Keratinocyte (primary cell): ENCODE data around the gene LRP1B. TPM values are rescaled to one million over a fixed set of nuclear protein-coding genes. Genes with fewer than 3 reads are reported as not detected.

Experiments
- DNase-seq: peaks from one replicate; pipeline ENCODE4 v3.0.0-alpha.2; 2011; ENCODE audit warnings: low read depth, missing footprints, low spot score
- FAIRE-seq: peaks from 2 replicates; lab custom pipeline; 2011; peaks lifted over from hg19 to GRCh38; lab: Jason Lieb, UNC
- H2AFZ ChIP-seq: 2 replicates; pipeline ENCODE4 v1.6.0; 2012; ENCODE audit warnings: low read length, control low read depth, inconsistent platforms; ENCODE audit not compliant: control insufficient read depth
- H3K27ac ChIP-seq: 2 replicates; pipeline ENCODE4 v1.5.1; 2011; ENCODE audit warnings: low read length; ENCODE audit not compliant: control insufficient read depth, insufficient read depth
- H3K27me3 ChIP-seq: 3 replicates; pipeline ENCODE4 v1.6.0; 2011; ENCODE audit warnings: low read length; ENCODE audit not compliant: control insufficient read depth, insufficient read depth; ENCODE audit errors: extremely low read depth
- H3K36me3 ChIP-seq, 2 experiments: 2 replicates in 1 of 2; 3 replicates in 1 of 2; pipeline ENCODE4 v1.5.1; 2011; ENCODE audit warnings: low read length in 2 of 2, mild to moderate bottlenecking in 1 of 2; ENCODE audit not compliant: control insufficient read depth in 2 of 2, insufficient read depth in 2 of 2; ENCODE audit errors: extremely low read depth in 1 of 2
- H3K4me1 ChIP-seq: 3 replicates; pipeline ENCODE4 v1.5.1; 2011; ENCODE audit warnings: low read length; ENCODE audit not compliant: control insufficient read depth, insufficient read depth; ENCODE audit errors: extremely low read depth
- H3K4me2 ChIP-seq: 3 replicates; pipeline ENCODE4 v1.6.0; 2011; ENCODE audit warnings: low read depth, low read length; ENCODE audit not compliant: control insufficient read depth, insufficient read depth; ENCODE audit errors: extremely low read depth
- H3K4me3 ChIP-seq, 3 experiments: fragments of 200-600 bp in 1 of 3; sonication (generic) in 1 of 3; 2 replicates in 2 of 3; 3 replicates in 1 of 3; pipeline ENCODE4 v1.5.1; 2011 to 2016; ENCODE audit warnings: low read length in 3 of 3, mild to moderate bottlenecking in 3 of 3, control low read depth in 2 of 3, inconsistent platforms in 1 of 3, low read depth in 1 of 3, mixed read lengths in 1 of 3, mixed run types in 1 of 3, moderate library complexity in 1 of 3; ENCODE audit not compliant: control insufficient read depth in 2 of 3, insufficient read depth in 2 of 3; ENCODE audit errors: extremely low read depth in 1 of 3
- H3K79me2 ChIP-seq: 2 replicates; pipeline ENCODE4 v1.6.0; 2012; ENCODE audit warnings: low read length; ENCODE audit not compliant: control insufficient read depth, insufficient read depth
- H3K9ac ChIP-seq: 3 replicates; pipeline ENCODE4 v1.6.0; 2011; ENCODE audit warnings: low read length; ENCODE audit not compliant: control insufficient read depth, insufficient read depth; ENCODE audit errors: extremely low read depth
- H3K9me1 ChIP-seq: 3 replicates; pipeline ENCODE4 v1.6.0; 2011; ENCODE audit warnings: low read length; ENCODE audit not compliant: control insufficient read depth, insufficient read depth; ENCODE audit errors: extremely low read depth
- H3K9me3 ChIP-seq: 2 replicates; pipeline ENCODE4 v1.5.1; 2012; ENCODE audit warnings: low read depth, low read length; ENCODE audit not compliant: control insufficient read depth
- H4K20me1 ChIP-seq: 3 replicates; pipeline ENCODE4 v1.6.0; 2011; ENCODE audit warnings: low read length; ENCODE audit not compliant: control insufficient read depth, insufficient read depth; ENCODE audit errors: extremely low read depth
- EZH2 ChIP-seq: IDR thresholded peaks from one replicate; pipeline ENCODE4 v1.6.1; 2012; ENCODE audit warnings: inconsistent platforms, mild to moderate bottlenecking, low read length, moderate library complexity
- dilution Hi-C: fragments of 300-500 bp; cut with MboI; formaldehyde crosslinking; loops from one replicate; pipeline ENCODE4 v1.7.0; 2020; ENCODE audit warnings: low sequenced_read_pairs; ENCODE audit not compliant: extremely low pct_ligation_motif_present
- polyA plus RNA-seq, 5 experiments: library from polyadenylated mRNA; depleted of rRNA in 3 of 5; stranded (reverse) in 3 of 5; stranded (forward) in 1 of 5; unstranded in 1 of 5; fragments of >200 nt; gene quantifications; 1 replicate in 1 of 5; 2 replicates in 3 of 5; 3 replicates in 1 of 5; pipeline versions ENCODE4 v1.2.1 to v1.2.3, GENCODE V29; 2011 to 2012; ENCODE audit warnings: missing spikeins in 2 of 5, low read depth in 1 of 5, low replicate concordance in 1 of 5
- TF ChIP-seq, protein P1 (sequence below), 3 experiments: IDR thresholded peaks in 1 of 3; conservative IDR thresholded peaks in 1 of 3; optimal IDR thresholded peaks in 1 of 3; 2 replicates in 2 of 3; 3 replicates in 1 of 3; pipeline versions ENCODE3 to v1.5.1; 2011; ENCODE audit warnings: low read length in 3 of 3, mild to moderate bottlenecking in 3 of 3, moderate library complexity in 2 of 3, control low read depth in 1 of 3, inconsistent platforms in 1 of 3; ENCODE audit not compliant: insufficient read depth in 2 of 3; ENCODE audit errors: extremely low read depth in 1 of 3

Gene LRP1B
- polyA plus RNA-seq, 1 donor (not counting 4 experiments of a cell fraction or from before 2014, with no cell fraction given) = not detected

DNA sequence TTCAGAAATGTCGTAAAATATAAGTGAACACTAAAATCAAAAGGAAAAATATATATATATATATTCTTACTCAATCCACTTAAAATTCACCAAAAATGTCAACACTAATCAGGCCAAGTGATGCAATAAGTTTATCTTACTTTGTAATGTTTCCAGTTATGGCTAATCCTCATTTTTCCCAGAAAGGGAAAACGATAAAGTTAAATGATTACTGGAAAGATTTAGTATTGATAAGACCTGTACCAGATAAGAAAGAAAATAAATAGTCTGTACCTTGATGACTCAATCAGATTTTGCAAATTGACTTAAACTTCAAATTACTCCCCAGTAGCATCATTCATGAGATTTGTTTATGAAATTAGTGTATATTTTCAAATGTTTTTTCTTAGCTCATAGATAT, 407.0 kb downstream of the LRP1B start:
- Histone ChIP-seq H2AFZ (no peak overlapping the region), H3K4me3 (no peak overlapping the region), H3K4me1 (no peaks in the 10 kb centered on the region), H3K4me2 (no peak overlapping the region), H3K9ac (no peak overlapping the region), H3K36me3 (no peaks in the 10 kb centered on the region), H3K27me3 (no peaks in the 10 kb centered on the region), H3K9me1 (no peaks in the 10 kb centered on the region), H3K9me3 (no peaks in the 10 kb centered on the region), H3K27ac (no peak overlapping the region), H4K20me1 (no peaks in the 10 kb centered on the region), H3K79me2 (no peaks in the 10 kb centered on the region)
- DNase-seq (no peak), FAIRE-seq (no peak)
- TF ChIP-seq, protein P1, sequence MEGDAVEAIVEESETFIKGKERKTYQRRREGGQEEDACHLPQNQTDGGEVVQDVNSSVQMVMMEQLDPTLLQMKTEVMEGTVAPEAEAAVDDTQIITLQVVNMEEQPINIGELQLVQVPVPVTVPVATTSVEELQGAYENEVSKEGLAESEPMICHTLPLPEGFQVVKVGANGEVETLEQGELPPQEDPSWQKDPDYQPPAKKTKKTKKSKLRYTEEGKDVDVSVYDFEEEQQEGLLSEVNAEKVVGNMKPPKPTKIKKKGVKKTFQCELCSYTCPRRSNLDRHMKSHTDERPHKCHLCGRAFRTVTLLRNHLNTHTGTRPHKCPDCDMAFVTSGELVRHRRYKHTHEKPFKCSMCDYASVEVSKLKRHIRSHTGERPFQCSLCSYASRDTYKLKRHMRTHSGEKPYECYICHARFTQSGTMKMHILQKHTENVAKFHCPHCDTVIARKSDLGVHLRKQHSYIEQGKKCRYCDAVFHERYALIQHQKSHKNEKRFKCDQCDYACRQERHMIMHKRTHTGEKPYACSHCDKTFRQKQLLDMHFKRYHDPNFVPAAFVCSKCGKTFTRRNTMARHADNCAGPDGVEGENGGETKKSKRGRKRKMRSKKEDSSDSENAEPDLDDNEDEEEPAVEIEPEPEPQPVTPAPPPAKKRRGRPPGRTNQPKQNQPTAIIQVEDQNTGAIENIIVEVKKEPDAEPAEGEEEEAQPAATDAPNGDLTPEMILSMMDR (optimal IDR thresholded peaks at IDR 0.05 in 1 of 3, IDR thresholded peaks at IDR 0.05 in 1 of 3, conservative IDR thresholded peaks at IDR 0.05 in 1 of 3; ENCODE audit: extremely low read depth in 1 of 3, insufficient read depth in 2 of 3, low read length in 3 of 3) = no peak
- TF ChIP-seq EZH2 = no peak
- dilution Hi-C loops = no loop called here

DNA sequence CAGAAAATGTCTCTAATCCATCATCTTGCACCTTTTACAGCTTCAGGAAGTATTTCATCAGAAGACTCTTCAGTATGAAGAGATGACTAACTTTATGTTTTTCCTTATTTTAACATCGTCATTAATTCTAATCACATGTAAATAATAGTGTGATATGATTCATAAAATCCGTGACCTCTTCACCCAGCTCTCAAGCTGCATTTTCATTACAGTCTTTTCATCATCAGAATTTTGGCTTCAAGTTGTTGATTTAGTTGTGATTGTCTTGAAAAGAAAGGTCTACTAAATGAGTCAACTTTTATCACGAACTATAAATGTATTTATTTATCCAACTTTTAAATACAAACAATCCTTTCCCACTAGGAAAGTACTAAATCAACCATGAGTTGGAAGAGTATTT, 410.3 kb downstream of the LRP1B start:
- TF ChIP-seq, protein P1 (optimal IDR thresholded peaks at IDR 0.05 in 1 of 3, IDR thresholded peaks at IDR 0.05 in 1 of 3, conservative IDR thresholded peaks at IDR 0.05 in 1 of 3; ENCODE audit: extremely low read depth in 1 of 3, insufficient read depth in 2 of 3, low read length in 3 of 3) = no peak
- no peak for FAIRE-seq
- DNase-seq = no peak

More for the DNA sequence above, 410.3 kb downstream of the LRP1B start:
- H3K36me3 ChIP-seq = no peaks in the 10 kb centered on the region
- no peak overlapping the region for H3K27ac ChIP-seq
- H3K27me3 ChIP-seq = no peaks in the 10 kb centered on the region
- dilution Hi-C loops = no loop called here
- H3K4me1 ChIP-seq = no peaks in the 10 kb centered on the region
- no peaks in the 10 kb centered on the region for H3K9me1 ChIP-seq
- H3K9ac ChIP-seq = no peak overlapping the region
- no peaks in the 10 kb centered on the region for H3K79me2 ChIP-seq
- H3K4me2 ChIP-seq = no peak overlapping the region
- no peak overlapping the region for H2AFZ ChIP-seq
- H3K4me3 ChIP-seq = no peak overlapping the region
- H3K9me3 ChIP-seq = no peaks in the 10 kb centered on the region
- H4K20me1 ChIP-seq = no peaks in the 10 kb centered on the region
